NT2/D1 (cell line): ENCODE measurements around the gene METTL24.

Source experiments
- SUZ12 ChIP-seq: IDR thresholded peaks from 2 replicates; pipeline ENCODE4 v1.6.1; 2011; ENCODE audit not compliant: insufficient read length, insufficient read depth; ENCODE audit errors: extremely low read depth
- YY1 ChIP-seq: IDR thresholded peaks from 2 replicates; pipeline ENCODE4 v1.6.1; 2011; ENCODE audit not compliant: insufficient read length, insufficient read depth
- ZNF274 ChIP-seq: IDR thresholded peaks from 2 replicates; pipeline ENCODE4 v1.6.1; 2011; ENCODE audit warnings: mild to moderate bottlenecking, low read depth, low read length

DNA sequence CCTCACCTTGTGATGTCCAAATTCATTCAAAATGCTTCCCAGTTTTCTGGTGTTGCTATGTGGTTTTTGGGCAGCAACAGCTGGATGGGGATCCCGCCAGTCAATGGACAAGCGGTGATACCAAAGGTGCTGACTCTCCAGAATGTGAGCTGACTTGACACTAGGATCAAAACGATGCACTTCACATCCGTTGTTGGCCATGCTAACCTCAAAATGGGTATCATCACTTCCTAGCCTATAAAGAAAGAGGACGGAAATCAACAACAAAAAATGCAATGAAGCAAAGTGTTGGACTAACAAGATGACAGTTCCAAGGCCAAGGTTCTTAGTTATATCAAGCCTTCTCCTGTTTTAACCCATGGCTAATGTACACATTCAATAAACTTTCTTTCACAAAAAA, 59.2 kb downstream of the METTL24 start:
- no peak for TF ChIP-seq YY1
- TF ChIP-seq ZNF274: no peak
- TF ChIP-seq SUZ12: no peak
